NCI-H2081 (cell line): ENCODE results near the gene PRDM1.

Experiments
- DNase-seq, 2 experiments: peaks; one replicate each; lab custom pipeline; 2025; lab: John Stamatoyannopoulos, UW

The PRDM1 gene

GRCh38 chr6:106085984-106086813 is at the start of gene PRDM1:
Gene PRDM1, plus strand, starts transcription at chr6:106086336. Its CDS starts 218 bp downstream, at chr6:106086554.
- peak; percentile 22 to 62 for DNase-seq

- DNase-seq: no peak
Measured at GRCh38 chr6:106037060-106037459, 49.1 kb upstream of the PRDM1 start.

GRCh38 chr6:106039897-106040592 is 46.1 kb upstream of the PRDM1 start:
- DNase-seq: no peak

GRCh38 chr6:106044151-106044550 is 42.0 kb upstream of the PRDM1 start:
- DNase-seq: no peak

- DNase-seq: no peak
Measured at GRCh38 chr6:106045077-106045476, 41.1 kb upstream of the PRDM1 start.

GRCh38 chr6:106046116-106046853 is 39.9 kb upstream of the PRDM1 start:
- no peak for DNase-seq

GRCh38 chr6:106046854-106047200 is 39.3 kb upstream of the PRDM1 start:
- DNase-seq: no peak

- DNase-seq: no peak
Measured at GRCh38 chr6:106048336-106048735, 37.8 kb upstream of the PRDM1 start.

GRCh38 chr6:106050538-106050937 is 35.6 kb upstream of the PRDM1 start:
- DNase-seq: no peak

GRCh38 chr6:106051226-106051625 is 34.9 kb upstream of the PRDM1 start:
- DNase-seq: no peak

GRCh38 chr6:106053484-106054205 is 32.5 kb upstream of the PRDM1 start:
- no peak for DNase-seq

GRCh38 chr6:106055489-106055888 is 30.6 kb upstream of the PRDM1 start:
- DNase-seq: no peak

- DNase-seq: no peak
Measured at GRCh38 chr6:106056060-106056745, 29.9 kb upstream of the PRDM1 start.

GRCh38 chr6:106056746-106057390 is 29.3 kb upstream of the PRDM1 start:
- DNase-seq: no peak

- no peak for DNase-seq
Measured at GRCh38 chr6:106059331-106059730, 26.8 kb upstream of the PRDM1 start.

- no peak for DNase-seq
Measured at GRCh38 chr6:106060167-106060566, 26.0 kb upstream of the PRDM1 start.

GRCh38 chr6:106063448-106063850 is 22.7 kb upstream of the PRDM1 start:
- no peak for DNase-seq

GRCh38 chr6:106064142-106064541 is 22.0 kb upstream of the PRDM1 start:
- DNase-seq: no peak

GRCh38 chr6:106064756-106065155 is 21.4 kb upstream of the PRDM1 start:
- DNase-seq: no peak

GRCh38 chr6:106066989-106067388 is 19.1 kb upstream of the PRDM1 start:
- DNase-seq: no peak

GRCh38 chr6:106069478-106069877 is 16.7 kb upstream of the PRDM1 start:
- peak; percentile 36 to 66 for DNase-seq
